ENCODE data around the gene PLXNA4.

- no peak for TF ChIP-seq POLR2A (IDR thresholded peaks at IDR 0.05)
- no peak for TF ChIP-seq EP300 (IDR thresholded peaks at IDR 0.05)
- TF ChIP-seq, protein P1, sequence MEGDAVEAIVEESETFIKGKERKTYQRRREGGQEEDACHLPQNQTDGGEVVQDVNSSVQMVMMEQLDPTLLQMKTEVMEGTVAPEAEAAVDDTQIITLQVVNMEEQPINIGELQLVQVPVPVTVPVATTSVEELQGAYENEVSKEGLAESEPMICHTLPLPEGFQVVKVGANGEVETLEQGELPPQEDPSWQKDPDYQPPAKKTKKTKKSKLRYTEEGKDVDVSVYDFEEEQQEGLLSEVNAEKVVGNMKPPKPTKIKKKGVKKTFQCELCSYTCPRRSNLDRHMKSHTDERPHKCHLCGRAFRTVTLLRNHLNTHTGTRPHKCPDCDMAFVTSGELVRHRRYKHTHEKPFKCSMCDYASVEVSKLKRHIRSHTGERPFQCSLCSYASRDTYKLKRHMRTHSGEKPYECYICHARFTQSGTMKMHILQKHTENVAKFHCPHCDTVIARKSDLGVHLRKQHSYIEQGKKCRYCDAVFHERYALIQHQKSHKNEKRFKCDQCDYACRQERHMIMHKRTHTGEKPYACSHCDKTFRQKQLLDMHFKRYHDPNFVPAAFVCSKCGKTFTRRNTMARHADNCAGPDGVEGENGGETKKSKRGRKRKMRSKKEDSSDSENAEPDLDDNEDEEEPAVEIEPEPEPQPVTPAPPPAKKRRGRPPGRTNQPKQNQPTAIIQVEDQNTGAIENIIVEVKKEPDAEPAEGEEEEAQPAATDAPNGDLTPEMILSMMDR (IDR thresholded peaks at IDR 0.05): no peak
Measured at GRCh38 chr7:132307465-132307864, 268.8 kb downstream of the PLXNA4 start.

Data from stomach (tissue), 4 donors.